KMS-11 (cell line): ENCODE data around the gene TRAPPC8.
"Not testable (repeated sequence)": the region's sequence is repeated elsewhere in the genome, so short reads cannot be mapped to it uniquely, and the experiment has no call there.

Experiments used
- H2AFZ ChIP-seq: fragments of 200-600 bp; sonication (generic); 2 replicates; pipeline ENCODE4 v1.6.1; 2016; ENCODE audit warnings: antibody characterized with exemption, mixed run types, low read depth
- H3K27ac ChIP-seq: fragments of 200-600 bp; sonication (generic); 2 replicates; pipeline ENCODE4 v1.6.1; 2016; ENCODE audit warnings: mild to moderate bottlenecking, mixed run types
- H3K27me3 ChIP-seq: fragments of 200-600 bp; sonication (generic); 2 replicates; pipeline ENCODE4 v1.6.1; 2017; ENCODE audit warnings: mild to moderate bottlenecking, low read depth, mixed run types, moderate library complexity; ENCODE audit not compliant: insufficient read depth
- H3K36me3 ChIP-seq: fragments of 200-600 bp; sonication (generic); 2 replicates; pipeline ENCODE4 v1.6.1; 2017; ENCODE audit warnings: mild to moderate bottlenecking, mixed run types; ENCODE audit not compliant: insufficient read depth
- H3K4me1 ChIP-seq: fragments of 200-600 bp; sonication (generic); 2 replicates; pipeline ENCODE4 v1.6.1; 2016; ENCODE audit warnings: mild to moderate bottlenecking, low read depth, mixed run types; ENCODE audit not compliant: poor library complexity, severe bottlenecking
- H3K4me2 ChIP-seq: fragments of 200-600 bp; sonication (generic); 2 replicates; pipeline ENCODE4 v1.7.0; 2016; ENCODE audit warnings: mild to moderate bottlenecking, mixed run types
- H3K4me3 ChIP-seq: fragments of 200-600 bp; sonication (generic); IDR thresholded peaks from 2 replicates; pipeline ENCODE4 v1.6.1; 2017; ENCODE audit warnings: low read depth, low read length, mixed read lengths; ENCODE audit not compliant: insufficient read depth
- H3K79me2 ChIP-seq: fragments of 200-600 bp; sonication (generic); 2 replicates; pipeline ENCODE4 v1.6.1; 2016; ENCODE audit warnings: low read depth, mixed run types; ENCODE audit not compliant: insufficient read depth
- H3K9ac ChIP-seq: fragments of 200-600 bp; sonication (generic); 2 replicates; pipeline ENCODE4 v1.6.1; 2016; ENCODE audit warnings: mild to moderate bottlenecking, mixed run types
- H4K20me1 ChIP-seq: fragments of 200-600 bp; sonication (generic); 2 replicates; pipeline ENCODE4 v1.6.1; 2016; ENCODE audit warnings: mild to moderate bottlenecking, mixed run types; ENCODE audit not compliant: insufficient read depth
- TF ChIP-seq, protein P1 (sequence below): fragments of 200-600 bp; sonication (generic); conservative IDR thresholded peaks from 2 replicates; pipeline ENCODE4 v1.6.1; 2017; ENCODE audit warnings: low read depth, mild to moderate bottlenecking, antibody characterized with exemption, low read length, moderate library complexity, mixed read lengths

The TRAPPC8 gene

GRCh38 chr18:31901063-31901462 is 41.9 kb downstream of the TRAPPC8 start:
- Histone ChIP-seq H2AFZ (no peak overlapping the region), H3K36me3 (no peaks in the 10 kb centered on the region; the same call in 1 of the 2 replicates), H3K4me1 (no peaks in the 10 kb centered on the region), H3K79me2 (no peaks in the 10 kb centered on the region), H3K9ac (no peak overlapping the region), H3K4me2 (no peak overlapping the region), H3K27ac (no peak overlapping the region), H3K4me3 (no peak overlapping the region), H4K20me1 (no peaks in the 10 kb centered on the region), H3K27me3 (no peaks in the 10 kb centered on the region)
- TF ChIP-seq, protein P1, sequence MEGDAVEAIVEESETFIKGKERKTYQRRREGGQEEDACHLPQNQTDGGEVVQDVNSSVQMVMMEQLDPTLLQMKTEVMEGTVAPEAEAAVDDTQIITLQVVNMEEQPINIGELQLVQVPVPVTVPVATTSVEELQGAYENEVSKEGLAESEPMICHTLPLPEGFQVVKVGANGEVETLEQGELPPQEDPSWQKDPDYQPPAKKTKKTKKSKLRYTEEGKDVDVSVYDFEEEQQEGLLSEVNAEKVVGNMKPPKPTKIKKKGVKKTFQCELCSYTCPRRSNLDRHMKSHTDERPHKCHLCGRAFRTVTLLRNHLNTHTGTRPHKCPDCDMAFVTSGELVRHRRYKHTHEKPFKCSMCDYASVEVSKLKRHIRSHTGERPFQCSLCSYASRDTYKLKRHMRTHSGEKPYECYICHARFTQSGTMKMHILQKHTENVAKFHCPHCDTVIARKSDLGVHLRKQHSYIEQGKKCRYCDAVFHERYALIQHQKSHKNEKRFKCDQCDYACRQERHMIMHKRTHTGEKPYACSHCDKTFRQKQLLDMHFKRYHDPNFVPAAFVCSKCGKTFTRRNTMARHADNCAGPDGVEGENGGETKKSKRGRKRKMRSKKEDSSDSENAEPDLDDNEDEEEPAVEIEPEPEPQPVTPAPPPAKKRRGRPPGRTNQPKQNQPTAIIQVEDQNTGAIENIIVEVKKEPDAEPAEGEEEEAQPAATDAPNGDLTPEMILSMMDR, result no peak

GRCh38 chr18:31899771-31900170 is 43.2 kb downstream of the TRAPPC8 start:
- H3K4me1 ChIP-seq, H2AFZ ChIP-seq, H3K79me2 ChIP-seq, H3K27ac ChIP-seq, H3K4me2 ChIP-seq, H3K9ac ChIP-seq, H3K27me3 ChIP-seq, H3K4me3 ChIP-seq, H4K20me1 ChIP-seq, H3K36me3 ChIP-seq: not testable (repeated sequence)

- Histone ChIP-seq H4K20me1 (no peaks in the 10 kb centered on the region), H3K27me3 (no peaks in the 10 kb centered on the region), H3K79me2 (no peaks in the 10 kb centered on the region), H3K27ac (no peak overlapping the region), H3K4me1 (no peaks in the 10 kb centered on the region), H3K36me3 (peaks cover 10% of the 10 kb centered on the region; the same call in 1 of the 2 replicates), H3K4me3 (no peak overlapping the region), H3K9ac (no peak overlapping the region), H2AFZ (no peak overlapping the region), H3K4me2 (no peak overlapping the region)
- TF ChIP-seq, protein P1, result no peak
Observed at GRCh38 chr18:31892936-31893335, 50.0 kb downstream of the TRAPPC8 start.

DNA sequence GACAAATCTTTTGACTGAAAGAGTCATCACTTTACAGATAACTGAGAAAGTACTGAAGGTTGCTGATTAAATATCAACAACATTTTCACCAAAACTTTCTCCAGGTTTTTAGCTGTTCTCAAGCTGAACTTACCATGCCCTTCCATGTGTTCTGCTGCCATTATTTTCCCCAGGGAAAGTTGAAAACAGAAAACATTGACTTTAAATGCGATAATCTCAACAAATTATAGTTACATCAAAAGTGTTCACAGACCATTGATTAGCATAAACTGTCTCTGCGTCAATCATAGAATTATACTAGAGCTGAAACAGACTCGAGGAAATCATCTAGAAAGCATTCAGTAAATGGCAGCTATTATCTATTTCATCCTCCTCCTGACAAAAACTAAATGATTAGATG is 51.4 kb downstream of the TRAPPC8 start:
- Histone ChIP-seq H3K79me2 (no peaks in the 10 kb centered on the region), H2AFZ (no peak overlapping the region), H3K4me2 (no peak overlapping the region), H4K20me1 (no peaks in the 10 kb centered on the region), H3K36me3 (peaks cover 10% of the 10 kb centered on the region; the same call in 1 of the 2 replicates), H3K4me1 (no peaks in the 10 kb centered on the region), H3K9ac (no peak overlapping the region), H3K4me3 (no peak overlapping the region), H3K27me3 (no peaks in the 10 kb centered on the region), H3K27ac (no peak overlapping the region)
- TF ChIP-seq, protein P1, result no peak

GRCh38 chr18:31884020-31884419 is 58.9 kb downstream of the TRAPPC8 start:
- H2AFZ ChIP-seq, result no peak overlapping the region
- H3K4me1 ChIP-seq, result no peaks in the 10 kb centered on the region
- H3K79me2 ChIP-seq, result no peaks in the 10 kb centered on the region
- H3K4me3 ChIP-seq, result no peak overlapping the region
- no peak overlapping the region for H3K4me2 ChIP-seq
- H3K27ac ChIP-seq, result no peak overlapping the region
- H4K20me1 ChIP-seq, result no peaks in the 10 kb centered on the region
- TF ChIP-seq, protein P1, result no peak
- H3K27me3 ChIP-seq, result no peaks in the 10 kb centered on the region
- no peaks in the 10 kb centered on the region; the same call in 1 of the 2 replicates for H3K36me3 ChIP-seq
- H3K9ac ChIP-seq, result no peak overlapping the region
